Measurements from ENCODE around the gene FAM118A. TPM values are rescaled to one million over a fixed set of nuclear protein-coding genes. Genes with fewer than 3 reads are reported as not detected.

Gene FAM118A
- polyA plus RNA-seq, 3 donors: 20.0 to 423 (median 27.9) TPM

- no peak for TF ChIP-seq CTCF (IDR thresholded peaks at IDR 0.05)
- no peaks in the 10 kb centered on the region for H3K9me3 Mint-ChIP-seq
- DNase-seq: no peak
- no peak overlapping the region for H2AFZ ChIP-seq (ENCODE audit: insufficient read depth, low read depth, low read length, poor library complexity, severe bottlenecking)
- H3K4me3 Mint-ChIP-seq: no peak overlapping the region
- peaks cover 0 to 2% of the 10 kb centered on the region in 2 donors for H3K4me1 ChIP-seq (ENCODE audit: control insufficient read depth in 1 of 2, insufficient read depth in 2 of 2, low read length in 2 of 2)
- no peaks in the 10 kb centered on the region for H3K27me3 ChIP-seq (ENCODE audit: control insufficient read depth in 2 of 2, insufficient read depth in 2 of 2, low read length in 2 of 2)
- WGBS (ENCODE audit: insufficient coverage): no CpG with 5 or more reads among the region's 5 CpGs
- no peak overlapping the region for H3K4me2 ChIP-seq (replicated peaks; ENCODE audit: extremely low read depth, low read length, poor library complexity, severe bottlenecking)
- H3K27me3 Mint-ChIP-seq (ENCODE audit: low read depth in 3 of 3): no peaks in the 10 kb centered on the region
- no peak overlapping the region for H3K27ac Mint-ChIP-seq
- H3K36me3 Mint-ChIP-seq: peaks cover 0 to 3% of the 10 kb centered on the region in 2 donors
- no peaks in the 10 kb centered on the region for H3K9me3 ChIP-seq (replicated peaks in 1 of 2; ENCODE audit: control insufficient read depth in 1 of 2, insufficient read depth in 1 of 2, low read length in 2 of 2)
- peaks cover 6% of the 10 kb centered on the region for H3K4me1 Mint-ChIP-seq
- H3K27ac ChIP-seq (ENCODE audit: low read depth in 1 of 2, low read length in 2 of 2): no peak overlapping the region
- H4K20me1 ChIP-seq (ENCODE audit: insufficient read depth, low read length): no peaks in the 10 kb centered on the region
- no peak overlapping the region for H3K4me3 ChIP-seq (replicated peaks in 1 of 3; ENCODE audit: low read depth in 2 of 3, low read length in 3 of 3)
- no peaks in the 10 kb centered on the region for H3K79me2 ChIP-seq (ENCODE audit: insufficient read depth, low read length)
- no peaks in the 10 kb centered on the region for H3K36me3 ChIP-seq (replicated peaks in 1 of 2; ENCODE audit: control insufficient read depth in 1 of 2, insufficient read depth in 2 of 2, low read length in 2 of 2)
- no peak overlapping the region for H3K9ac ChIP-seq (ENCODE audit: insufficient read depth, low read length, poor library complexity, severe bottlenecking)
- intact Hi-C loops (cut with micrococcal nuclease): no loop called here
Observed at GRCh38 chr22:45353786-45354185, 44.1 kb downstream of the FAM118A start.

- Histone ChIP-seq H3K4me2 (replicated peaks; ENCODE audit: extremely low read depth, low read length, poor library complexity, severe bottlenecking) (no peak overlapping the region), H3K9me3 (replicated peaks in 1 of 2; ENCODE audit: control insufficient read depth in 1 of 2, insufficient read depth in 1 of 2, low read length in 2 of 2) (no peaks in the 10 kb centered on the region), H3K4me1 (ENCODE audit: control insufficient read depth in 1 of 2, insufficient read depth in 2 of 2, low read length in 2 of 2) (peaks cover 0 to 4% of the 10 kb centered on the region in 2 donors), H3K9ac (ENCODE audit: insufficient read depth, low read length, poor library complexity, severe bottlenecking) (no peak overlapping the region), H3K36me3 (replicated peaks in 1 of 2; ENCODE audit: control insufficient read depth in 1 of 2, insufficient read depth in 2 of 2, low read length in 2 of 2) (no peaks in the 10 kb centered on the region), H3K4me3 (replicated peaks in 1 of 3; ENCODE audit: low read depth in 2 of 3, low read length in 3 of 3) (no peak overlapping the region), H2AFZ (ENCODE audit: insufficient read depth, low read depth, low read length, poor library complexity, severe bottlenecking) (no peak overlapping the region), H3K79me2 (ENCODE audit: insufficient read depth, low read length) (no peaks in the 10 kb centered on the region), H4K20me1 (ENCODE audit: insufficient read depth, low read length) (no peaks in the 10 kb centered on the region), H3K27me3 (ENCODE audit: control insufficient read depth in 2 of 2, insufficient read depth in 2 of 2, low read length in 2 of 2) (no peaks in the 10 kb centered on the region), H3K27ac (ENCODE audit: low read depth in 1 of 2, low read length in 2 of 2) (no peak overlapping the region)
- Mint-ChIP-seq H3K4me3 (no peak overlapping the region), H3K36me3 (no peaks in the 10 kb centered on the region), H3K27ac (no peak overlapping the region), H3K27me3 (ENCODE audit: low read depth in 3 of 3) (peaks cover 0 to 2% (median 0%) of the 10 kb centered on the region in 3 donors), H3K4me1 (peaks cover 12% of the 10 kb centered on the region), H3K9me3 (no peaks in the 10 kb centered on the region)
- intact Hi-C loops (cut with micrococcal nuclease): no loop called here
- WGBS (ENCODE audit: insufficient coverage): no CpG with 5 or more reads among the region's 1 CpG
- no peak for TF ChIP-seq CTCF (IDR thresholded peaks at IDR 0.05)
- DNase-seq: no peak
Observed at GRCh38 chr22:45357490-45357889, 47.8 kb downstream of the FAM118A start.

Data from CD14-positive monocyte (primary cell).